ENCODE measurements around the gene ATP6V1G1. TPM values are rescaled to one million over a fixed set of nuclear protein-coding genes. Genes with fewer than 3 reads are reported as not detected.

The ATP6V1G1 gene, protein sequence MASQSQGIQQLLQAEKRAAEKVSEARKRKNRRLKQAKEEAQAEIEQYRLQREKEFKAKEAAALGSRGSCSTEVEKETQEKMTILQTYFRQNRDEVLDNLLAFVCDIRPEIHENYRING
- total RNA-seq (100 to 1,000 TPM; 144 to 148 TPM), total RNA-seq (34.1 to 172 (median 113) reads per million in 172 experiments)
- 199 TPM for polyA plus RNA-seq (2013, experiment 1 of 2)
- 187 TPM for polyA plus RNA-seq (2013, experiment 2 of 2)

DNA sequence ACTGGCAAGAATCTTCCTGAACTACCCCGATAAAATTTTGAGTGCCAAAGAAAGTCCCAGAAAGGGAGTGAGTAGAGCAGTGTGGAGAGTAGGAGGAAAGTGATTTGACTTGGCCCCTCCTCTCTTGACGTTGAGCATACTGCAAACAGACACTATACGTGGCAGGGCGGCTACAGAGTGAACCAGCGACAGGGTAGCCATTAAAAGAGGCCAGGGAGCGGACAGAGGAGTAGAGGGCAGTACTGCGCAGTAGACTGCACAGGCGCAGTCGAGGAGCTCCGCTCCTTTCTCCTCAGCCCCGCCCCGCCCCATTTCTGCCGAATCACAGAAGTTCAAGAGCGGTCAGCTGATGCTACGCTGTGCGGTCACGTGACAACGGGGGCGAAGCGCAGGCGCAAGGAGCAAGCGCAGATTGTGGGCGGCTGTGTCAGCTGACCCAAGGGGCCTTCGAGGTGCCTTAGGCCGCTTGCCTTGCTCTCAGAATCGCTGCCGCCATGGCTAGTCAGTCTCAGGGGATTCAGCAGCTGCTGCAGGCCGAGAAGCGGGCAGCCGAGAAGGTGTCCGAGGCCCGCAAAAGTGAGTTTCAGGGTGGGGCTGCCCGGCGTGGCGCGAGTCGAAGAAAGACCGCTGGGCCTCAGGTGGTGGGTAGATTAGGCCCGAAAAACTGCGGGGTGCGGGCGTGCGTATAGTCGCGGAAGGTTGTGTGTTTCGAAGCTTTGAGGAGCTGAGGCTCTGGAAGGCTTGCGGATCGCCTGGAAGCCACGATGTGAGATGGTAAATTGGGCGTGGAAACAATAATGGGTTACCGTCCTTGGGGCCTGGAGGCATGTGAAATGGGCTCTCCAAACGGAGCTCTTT, at the start of gene ATP6V1G1:
TSS of gene ATP6V1G1 (plus strand) at position 425 of the 858 bp plus-strand sequence. CDS start at position 495, 70 bp downstream.
- ChIA-PET POLR2A (interaction anchor here (0.5 to 3.8 kb wide), 33 partner anchors 9 to 343 kb away, joined by 3 to 60 read pairs (median 6); partner anchors contain the start of genes AKNA, TMEM268, TNFSF8 and WHRN), CTCF (interaction anchor here (0.8 to 1.6 kb wide), 7 partner anchors 13 to 201 kb away, joined by 3 to 8 read pairs (median 3); no protein-coding TSS in a partner anchor)
- Mint-ChIP-seq H3K27ac (peak within 1 kb of the TSS; percentile 99), H3K9me3 (no peaks in the 10 kb centered on the region), H3K27me3 (no peaks in the 10 kb centered on the region), H3K36me3 (ENCODE audit: low read depth) (peaks cover 39% of the 10 kb centered on the region), H3K4me3 (peak within 1 kb of the TSS; percentile 99), H3K4me1 (ENCODE audit: low read depth) (peaks cover 55% of the 10 kb centered on the region)
- TF ChIP-seq, protein P1, sequence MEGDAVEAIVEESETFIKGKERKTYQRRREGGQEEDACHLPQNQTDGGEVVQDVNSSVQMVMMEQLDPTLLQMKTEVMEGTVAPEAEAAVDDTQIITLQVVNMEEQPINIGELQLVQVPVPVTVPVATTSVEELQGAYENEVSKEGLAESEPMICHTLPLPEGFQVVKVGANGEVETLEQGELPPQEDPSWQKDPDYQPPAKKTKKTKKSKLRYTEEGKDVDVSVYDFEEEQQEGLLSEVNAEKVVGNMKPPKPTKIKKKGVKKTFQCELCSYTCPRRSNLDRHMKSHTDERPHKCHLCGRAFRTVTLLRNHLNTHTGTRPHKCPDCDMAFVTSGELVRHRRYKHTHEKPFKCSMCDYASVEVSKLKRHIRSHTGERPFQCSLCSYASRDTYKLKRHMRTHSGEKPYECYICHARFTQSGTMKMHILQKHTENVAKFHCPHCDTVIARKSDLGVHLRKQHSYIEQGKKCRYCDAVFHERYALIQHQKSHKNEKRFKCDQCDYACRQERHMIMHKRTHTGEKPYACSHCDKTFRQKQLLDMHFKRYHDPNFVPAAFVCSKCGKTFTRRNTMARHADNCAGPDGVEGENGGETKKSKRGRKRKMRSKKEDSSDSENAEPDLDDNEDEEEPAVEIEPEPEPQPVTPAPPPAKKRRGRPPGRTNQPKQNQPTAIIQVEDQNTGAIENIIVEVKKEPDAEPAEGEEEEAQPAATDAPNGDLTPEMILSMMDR (IDR thresholded peaks at IDR 0.05): no peak
- peaks cover 47% of the 10 kb centered on the region for H3K4me1 ChIP-seq (ENCODE audit: insufficient read depth, low read length)
- ATAC-seq (ENCODE audit: poor library complexity) (peak; percentile 90), DNase-seq (peak; percentile 97 to 100 (median 99))
- peak within 1 kb of the TSS; percentile 91 to 94 for H3K27ac ChIP-seq (ENCODE audit: low read depth in 1 of 2, low read length in 2 of 2)
- H3K9me3 ChIP-seq (ENCODE audit: control insufficient read depth in 1 of 2, insufficient read depth in 1 of 2, low read length in 2 of 2): no peaks in the 10 kb centered on the region
- no peaks in the 10 kb centered on the region for H3K36me3 ChIP-seq (ENCODE audit: insufficient read depth, low read length)
- intact Hi-C loops (cut with DNase I, micrococcal nuclease): loop anchor here (2.0 to 5.0 kb wide), 4 partner anchors 81 to 330 kb away; partner anchors contain the start of gene AKNA (in 1 of the 2)
- H3K27me3 ChIP-seq (ENCODE audit: control insufficient read depth in 1 of 2, insufficient read depth in 2 of 2, low read length in 2 of 2): no peaks in the 10 kb centered on the region
- H3K4me3 ChIP-seq (ENCODE audit: low read length): peak within 1 kb of the TSS; percentile 89

DNA sequence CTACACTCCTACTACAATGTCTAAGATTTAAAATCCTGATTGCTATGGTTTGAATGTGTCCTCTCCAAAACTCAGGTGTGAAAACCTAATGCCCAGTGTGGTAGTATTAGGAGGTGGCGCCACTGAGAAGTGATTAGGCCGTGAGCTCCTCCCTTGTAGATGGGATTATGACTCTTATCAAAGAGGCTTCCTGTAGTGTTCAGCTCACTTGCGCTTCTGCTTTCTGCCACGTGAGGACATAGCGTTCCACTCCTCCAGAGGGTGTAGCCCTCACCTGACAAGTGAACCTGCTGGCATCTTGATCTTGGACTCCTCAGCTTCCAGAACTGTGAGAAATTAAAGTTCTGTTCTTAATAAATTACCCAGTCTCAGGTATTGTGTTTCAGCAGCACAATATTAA, 49.3 kb upstream of the ATP6V1G1 start:
- Mint-ChIP-seq H3K36me3 (ENCODE audit: low read depth) (no peaks in the 10 kb centered on the region), H3K27ac (no peak overlapping the region), H3K4me3 (no peak overlapping the region), H3K27me3 (no peaks in the 10 kb centered on the region), H3K4me1 (ENCODE audit: low read depth) (peaks cover 13% of the 10 kb centered on the region), H3K9me3 (no peaks in the 10 kb centered on the region)
- DNase-seq (peak in 12 of 14 experiments; percentile 4 to 64 (median 22)), ATAC-seq (ENCODE audit: poor library complexity) (peak; percentile 95)
- H3K27me3 ChIP-seq (ENCODE audit: control insufficient read depth in 1 of 2, insufficient read depth in 2 of 2, low read length in 2 of 2): no peaks in the 10 kb centered on the region
- CTCF ChIA-PET: interaction anchor here (0.9 to 1.8 kb wide), 3 partner anchors 49 to 133 kb away, joined by 3 to 8 read pairs (median 3); partner anchors contain the start of gene ATP6V1G1
- no peaks in the 10 kb centered on the region for H3K9me3 ChIP-seq (ENCODE audit: control insufficient read depth in 1 of 2, insufficient read depth in 1 of 2, low read length in 2 of 2)
- POLR2A ChIA-PET: interaction anchor here (0.9 to 1.8 kb wide), 3 partner anchors 50 to 115 kb away, joined by 6 to 10 read pairs (median 7); partner anchors contain the start of gene ATP6V1G1
- intact Hi-C loops (cut with DNase I, micrococcal nuclease): loop anchor here in 1 of 2 experiments (5.0 kb wide), 1 partner anchor 114 kb away; no protein-coding TSS in a partner anchor
- H3K27ac ChIP-seq (ENCODE audit: low read depth in 1 of 2, low read length in 2 of 2): no peak overlapping the region
- no peak overlapping the region for H3K4me3 ChIP-seq (ENCODE audit: low read length)
- no peaks in the 10 kb centered on the region for H3K36me3 ChIP-seq (ENCODE audit: insufficient read depth, low read length)
- TF ChIP-seq, protein P1 (IDR thresholded peaks at IDR 0.05): peak; percentile 33
- H3K4me1 ChIP-seq (ENCODE audit: insufficient read depth, low read length): peaks cover 2% of the 10 kb centered on the region

DNA sequence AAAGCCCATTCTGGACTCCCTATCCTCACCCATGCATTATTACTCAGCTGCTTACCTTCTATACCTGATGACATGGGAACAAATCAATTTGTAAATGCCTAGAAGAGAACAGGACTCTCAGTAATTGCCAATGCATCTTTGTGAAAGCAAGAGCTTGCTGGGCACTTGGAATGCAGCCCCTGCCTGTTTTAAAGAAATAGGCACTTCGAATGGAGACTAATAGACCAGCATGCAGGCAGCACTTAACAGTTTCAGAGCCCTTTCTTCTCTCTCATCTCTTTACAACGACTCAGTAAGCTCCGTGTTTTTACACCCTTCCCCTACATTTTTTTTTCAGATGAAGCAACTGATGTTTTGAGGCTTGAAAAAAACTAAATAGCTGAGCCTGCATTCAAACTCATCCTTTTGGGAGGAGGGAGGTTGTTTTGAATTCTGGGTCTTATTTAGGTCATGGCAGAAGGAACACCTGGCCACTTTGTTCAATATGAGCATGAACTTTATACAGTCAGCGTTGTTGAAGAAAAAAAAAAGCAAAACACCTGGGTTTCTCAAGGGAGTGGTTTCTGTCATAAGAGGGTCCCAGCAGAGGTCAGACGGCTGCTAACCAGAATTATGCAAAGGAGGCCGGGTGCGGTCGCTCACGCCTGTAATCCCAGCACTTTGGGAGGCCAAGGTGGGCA, 47.7 kb upstream of the ATP6V1G1 start:
- no peak for ATAC-seq (ENCODE audit: poor library complexity)
- Histone ChIP-seq H3K36me3 (ENCODE audit: insufficient read depth, low read length) (no peaks in the 10 kb centered on the region), H3K4me3 (ENCODE audit: low read length) (no peak overlapping the region), H3K27me3 (ENCODE audit: control insufficient read depth in 1 of 2, insufficient read depth in 2 of 2, low read length in 2 of 2) (no peaks in the 10 kb centered on the region), H3K4me1 (ENCODE audit: insufficient read depth, low read length) (peaks cover 2% of the 10 kb centered on the region), H3K27ac (ENCODE audit: low read depth in 1 of 2, low read length in 2 of 2) (no peak overlapping the region), H3K9me3 (ENCODE audit: control insufficient read depth in 1 of 2, insufficient read depth in 1 of 2, low read length in 2 of 2) (no peaks in the 10 kb centered on the region)
- no peaks in the 10 kb centered on the region for H3K36me3 Mint-ChIP-seq (ENCODE audit: low read depth)
- H3K9me3 Mint-ChIP-seq: no peaks in the 10 kb centered on the region
- peaks cover 13% of the 10 kb centered on the region for H3K4me1 Mint-ChIP-seq (ENCODE audit: low read depth)
- TF ChIP-seq, protein P1 (IDR thresholded peaks at IDR 0.05): no peak
- H3K27ac Mint-ChIP-seq: no peak overlapping the region
- no peak for DNase-seq
- no peak overlapping the region for H3K4me3 Mint-ChIP-seq
- POLR2A ChIA-PET: no interaction called here
- no peaks in the 10 kb centered on the region for H3K27me3 Mint-ChIP-seq
- intact Hi-C loops (cut with DNase I, micrococcal nuclease): loop anchor here in 1 of 2 experiments (5.0 kb wide), 1 partner anchor 112 kb away; no protein-coding TSS in a partner anchor
- CTCF ChIA-PET: interaction anchor here (0.6 kb wide), 2 partner anchors 13 to 1004 kb away, joined by 3 read pairs; no protein-coding TSS in a partner anchor

Data from CD4-positive, alpha-beta T cell (primary cell).